ENCODE measurements around the gene PPP1CA.
"Not testable (repeated sequence)": the region's sequence is repeated elsewhere in the genome, so short reads cannot be mapped to it uniquely, and the experiment has no call there.

Gene PPP1CA

DNA sequence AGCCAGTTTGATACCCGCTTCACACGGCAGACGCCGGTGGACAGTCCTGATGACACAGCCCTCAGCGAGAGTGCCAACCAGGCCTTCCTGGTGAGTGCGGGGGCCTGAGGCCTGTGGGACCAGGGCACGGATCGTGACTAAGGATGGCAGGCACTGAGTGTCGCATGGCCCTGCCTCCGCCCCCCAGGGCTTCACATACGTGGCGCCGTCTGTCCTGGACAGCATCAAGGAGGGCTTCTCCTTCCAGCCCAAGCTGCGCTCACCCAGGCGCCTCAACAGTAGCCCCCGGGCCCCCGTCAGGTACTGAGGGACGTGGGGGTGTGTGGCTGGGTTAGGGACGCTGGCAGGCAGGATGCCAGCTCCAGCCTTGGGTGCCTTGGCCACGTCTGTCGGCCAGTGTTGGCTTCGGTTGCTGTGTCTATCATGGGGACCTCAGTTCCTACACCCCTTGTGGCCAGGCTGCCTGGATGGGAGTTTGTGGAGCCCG, 32.8 kb upstream of the PPP1CA start:
- no peak for DNase-seq

DNA sequence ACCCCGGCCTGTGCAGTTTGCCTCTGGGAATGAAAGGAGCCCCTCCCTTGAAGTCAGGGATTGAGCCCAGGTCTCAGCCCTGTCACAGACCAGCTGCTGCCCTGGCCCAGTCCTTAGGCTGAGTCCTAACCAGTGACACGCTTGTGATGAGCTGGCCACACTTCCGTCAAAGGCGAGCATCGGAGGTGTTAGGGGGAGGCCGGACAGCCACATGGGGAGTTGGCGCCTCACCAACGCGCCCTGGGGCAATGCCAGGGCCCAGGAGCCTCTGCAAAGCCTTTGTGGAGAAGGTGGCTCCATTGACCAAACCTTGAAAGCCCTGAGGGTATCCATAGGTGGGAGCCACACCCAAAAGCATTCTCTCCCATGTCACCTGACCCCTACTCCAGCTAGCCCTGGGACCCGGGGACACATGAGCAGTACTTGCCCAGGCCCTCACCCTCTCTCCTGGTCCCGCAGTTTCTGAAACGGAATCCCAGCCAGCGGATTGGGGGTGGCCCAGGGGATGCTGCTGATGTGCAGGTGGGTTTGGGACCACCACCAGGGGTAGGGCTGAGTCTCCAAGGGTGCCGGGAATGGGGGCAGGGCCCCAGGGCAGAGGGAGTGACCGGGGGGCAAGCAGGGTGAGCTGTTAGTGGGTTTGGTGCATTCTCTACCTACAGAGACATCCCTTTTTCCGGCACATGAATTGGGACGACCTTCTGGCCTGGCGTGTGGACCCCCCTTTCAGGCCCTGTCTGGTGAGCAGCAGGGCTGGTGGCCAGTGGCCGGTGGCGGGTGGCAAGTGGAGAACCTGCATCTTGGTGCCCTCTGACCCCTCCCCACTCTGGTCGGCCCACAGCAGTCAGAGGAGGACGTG, 32.1 kb upstream of the PPP1CA start:
- no peak for DNase-seq

DNA sequence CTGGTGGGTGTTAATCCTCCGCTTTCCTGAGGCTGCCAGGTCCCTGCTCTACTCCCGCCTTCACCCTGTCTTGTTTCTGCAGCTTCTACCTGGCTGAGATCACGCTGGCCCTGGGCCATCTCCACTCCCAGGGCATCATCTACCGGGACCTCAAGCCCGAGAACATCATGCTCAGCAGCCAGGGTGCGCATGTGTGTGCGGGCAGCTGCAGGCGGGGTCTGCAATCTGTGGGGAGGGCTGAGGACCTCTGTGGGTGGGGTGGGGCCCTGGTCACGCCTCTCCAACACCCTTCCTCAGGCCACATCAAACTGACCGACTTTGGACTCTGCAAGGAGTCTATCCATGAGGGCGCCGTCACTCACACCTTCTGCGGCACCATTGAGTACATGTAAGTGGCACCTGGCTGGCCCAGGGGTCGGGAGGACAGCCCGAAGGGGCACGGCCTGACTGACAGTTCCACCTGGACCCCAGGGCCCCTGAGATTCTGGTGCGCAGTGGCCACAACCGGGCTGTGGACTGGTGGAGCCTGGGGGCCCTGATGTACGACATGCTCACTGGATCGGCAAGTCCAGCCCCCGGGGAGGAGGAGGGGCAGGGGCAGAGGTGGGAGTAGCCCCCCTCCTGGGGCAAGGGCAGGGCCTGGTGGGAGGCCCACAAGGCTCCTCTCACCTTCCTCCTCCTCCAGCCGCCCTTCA, 31.1 kb upstream of the PPP1CA start:
- no peak for DNase-seq

DNA sequence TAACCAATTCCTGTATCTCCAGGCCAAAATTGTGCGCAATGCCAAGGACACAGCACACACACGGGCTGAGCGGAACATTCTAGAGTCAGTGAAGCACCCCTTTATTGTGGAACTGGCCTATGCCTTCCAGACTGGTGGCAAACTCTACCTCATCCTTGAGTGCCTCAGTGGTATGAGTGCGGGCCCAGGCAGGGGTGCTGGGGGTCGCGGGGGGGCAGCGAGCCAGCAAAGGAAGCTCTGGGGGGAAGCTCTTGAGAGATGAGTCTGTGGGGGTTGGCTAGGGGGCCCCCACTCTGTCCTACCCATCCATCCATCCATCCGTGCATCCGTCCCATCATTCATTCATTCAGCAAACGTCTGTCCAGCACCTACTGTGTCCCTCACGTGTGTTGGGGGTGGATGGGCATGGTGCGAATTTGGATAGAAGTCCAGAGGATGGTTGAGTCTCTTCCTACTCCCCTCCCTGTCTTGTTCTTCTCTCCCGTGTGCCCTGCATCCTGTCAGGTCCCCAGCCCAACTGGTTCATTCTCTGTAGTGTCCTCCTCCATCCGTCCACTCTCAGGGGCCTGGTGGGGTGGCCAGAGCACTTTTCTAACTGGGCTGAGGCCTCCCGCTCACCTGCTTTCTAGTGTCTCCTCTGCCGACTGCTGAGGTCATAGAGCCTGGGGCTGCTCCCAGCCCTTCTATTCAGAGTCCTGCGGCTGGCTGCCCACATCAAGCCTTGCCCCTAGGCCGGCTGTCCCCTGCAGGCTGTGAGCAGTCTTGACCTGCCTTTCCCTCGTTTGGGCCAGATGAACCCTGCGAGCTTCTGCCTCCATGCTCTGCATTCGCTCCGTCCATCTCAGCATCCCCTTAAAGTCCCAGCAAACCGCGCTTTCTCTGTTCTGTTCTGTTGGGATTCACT, 29.9 kb upstream of the PPP1CA start:
- DNase-seq = no peak

DNA sequence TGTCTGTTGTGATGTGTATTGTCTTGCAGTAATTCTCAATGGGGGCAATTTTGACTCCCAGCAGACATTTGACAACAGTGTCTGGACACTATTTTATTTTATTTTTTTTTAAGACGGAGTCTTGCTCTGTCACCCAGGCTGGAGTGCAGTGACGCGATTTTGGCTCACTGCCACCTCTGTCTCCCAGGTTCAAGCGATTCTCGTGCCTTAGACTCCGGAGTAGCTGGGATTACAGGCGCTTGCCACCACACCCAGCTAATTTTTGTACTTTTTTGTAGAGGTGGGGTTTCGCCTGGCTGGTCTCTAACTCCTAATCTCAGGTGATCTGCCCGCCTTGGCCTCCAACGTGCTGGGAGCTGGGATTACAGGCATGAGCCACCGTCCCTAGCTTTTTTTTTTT, 28.1 kb upstream of the PPP1CA start:
- DNase-seq = no peak

DNA sequence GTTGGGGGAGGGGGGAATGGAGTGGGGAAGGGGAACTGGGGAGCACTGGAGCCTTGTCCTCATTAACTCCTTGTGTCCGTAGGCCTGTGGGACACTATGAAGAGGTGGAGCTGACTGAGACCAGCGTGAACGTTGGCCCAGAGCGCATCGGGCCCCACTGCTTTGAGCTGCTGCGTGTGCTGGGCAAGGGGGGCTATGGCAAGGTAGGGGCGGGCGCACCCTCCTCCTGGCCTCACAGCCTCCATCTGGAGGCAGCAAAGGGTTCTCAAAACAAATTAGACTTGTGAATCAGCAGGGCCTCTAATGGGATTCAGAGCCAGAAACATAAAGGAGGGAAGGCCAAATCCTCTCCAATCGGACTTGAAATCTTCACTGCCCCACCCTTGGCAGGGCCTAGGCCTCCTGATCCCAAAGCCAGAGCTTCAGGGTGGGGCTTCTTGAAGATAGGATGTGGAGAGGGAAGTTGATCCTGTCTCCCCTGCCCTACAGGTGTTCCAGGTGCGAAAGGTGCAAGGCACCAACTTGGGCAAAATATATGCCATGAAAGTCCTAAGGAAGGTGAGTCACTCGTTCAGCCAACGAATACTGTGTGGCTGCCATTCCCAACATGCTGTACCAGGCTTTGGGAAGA, 27.5 kb upstream of the PPP1CA start:
- no peak for DNase-seq

DNA sequence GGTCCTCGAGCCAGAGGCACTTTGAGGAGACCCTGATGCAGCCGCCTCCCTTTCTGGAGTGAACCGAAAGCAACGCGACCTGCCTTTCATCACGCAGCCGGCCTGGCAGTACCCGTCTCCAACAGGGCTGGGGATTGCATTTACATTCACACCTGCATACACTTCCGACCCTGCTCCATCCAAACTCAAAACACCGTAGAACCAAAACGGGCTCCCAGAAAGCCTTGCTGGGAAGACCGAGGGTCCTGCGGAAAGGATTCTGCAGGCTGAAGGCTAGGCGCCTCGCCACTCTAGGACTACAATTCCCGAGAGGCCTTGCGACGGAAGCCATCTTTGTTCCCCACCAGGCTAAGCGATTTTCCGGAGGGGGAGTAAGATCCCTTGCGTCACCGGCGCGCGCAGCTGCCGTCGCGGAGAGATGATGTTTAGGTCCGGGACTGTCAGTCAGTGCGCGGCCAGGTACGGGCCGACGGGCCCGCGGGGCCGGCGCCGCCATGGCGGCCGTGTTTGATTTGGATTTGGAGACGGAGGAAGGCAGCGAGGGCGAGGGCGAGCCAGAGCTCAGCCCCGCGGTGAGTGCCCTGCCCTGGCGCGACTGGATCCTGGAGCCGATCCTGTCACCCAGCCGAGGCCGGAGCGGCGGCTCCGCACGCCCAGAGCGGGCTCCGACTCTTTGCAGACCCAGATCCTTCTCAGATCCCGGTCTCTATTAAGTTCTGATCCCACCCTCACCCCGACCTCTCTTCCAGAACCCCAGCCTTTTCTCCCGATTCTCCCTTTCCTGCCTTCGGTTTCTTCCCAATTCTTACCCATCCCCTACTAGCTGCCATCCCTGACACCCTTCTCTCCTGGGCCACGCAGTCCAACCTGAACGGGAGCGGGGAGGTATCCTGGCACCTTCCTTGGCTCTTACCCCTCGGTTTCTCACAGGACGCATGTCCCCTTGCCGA, 26.7 kb upstream of the PPP1CA start, which contains the start of gene RPS6KB2:
Gene RPS6KB2 (plus strand): TSS at position 443 of the 950 bp plus-strand sequence. CDS start 52 bp downstream, at position 495.
- DNase-seq = peak; percentile 97 to 98 (median 98)

DNA sequence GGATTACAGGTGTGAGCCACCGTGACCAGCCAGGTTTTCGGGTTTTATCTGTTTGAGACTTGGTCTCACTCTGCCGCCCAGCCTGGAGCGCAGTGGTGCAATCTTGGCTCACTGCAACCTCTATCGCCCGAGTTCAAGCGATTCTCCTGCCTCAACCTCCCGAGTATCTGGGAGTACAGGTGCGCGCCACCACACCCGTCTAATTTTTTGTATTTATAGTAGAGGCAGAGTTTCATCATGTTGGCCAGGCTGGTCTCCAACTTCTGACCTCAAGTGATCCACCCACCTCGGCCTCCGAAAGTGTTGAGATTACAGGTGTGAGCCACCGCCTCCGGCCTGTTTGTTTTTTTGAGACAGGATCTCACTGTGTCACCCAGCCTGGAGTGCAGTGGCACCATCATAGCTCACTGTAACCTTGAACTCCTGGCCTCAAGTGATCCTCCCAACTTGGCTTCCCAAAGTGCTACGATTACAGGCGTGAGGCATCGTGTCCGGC, 25.8 kb upstream of the PPP1CA start:
- not testable (repeated sequence) for DNase-seq

DNA sequence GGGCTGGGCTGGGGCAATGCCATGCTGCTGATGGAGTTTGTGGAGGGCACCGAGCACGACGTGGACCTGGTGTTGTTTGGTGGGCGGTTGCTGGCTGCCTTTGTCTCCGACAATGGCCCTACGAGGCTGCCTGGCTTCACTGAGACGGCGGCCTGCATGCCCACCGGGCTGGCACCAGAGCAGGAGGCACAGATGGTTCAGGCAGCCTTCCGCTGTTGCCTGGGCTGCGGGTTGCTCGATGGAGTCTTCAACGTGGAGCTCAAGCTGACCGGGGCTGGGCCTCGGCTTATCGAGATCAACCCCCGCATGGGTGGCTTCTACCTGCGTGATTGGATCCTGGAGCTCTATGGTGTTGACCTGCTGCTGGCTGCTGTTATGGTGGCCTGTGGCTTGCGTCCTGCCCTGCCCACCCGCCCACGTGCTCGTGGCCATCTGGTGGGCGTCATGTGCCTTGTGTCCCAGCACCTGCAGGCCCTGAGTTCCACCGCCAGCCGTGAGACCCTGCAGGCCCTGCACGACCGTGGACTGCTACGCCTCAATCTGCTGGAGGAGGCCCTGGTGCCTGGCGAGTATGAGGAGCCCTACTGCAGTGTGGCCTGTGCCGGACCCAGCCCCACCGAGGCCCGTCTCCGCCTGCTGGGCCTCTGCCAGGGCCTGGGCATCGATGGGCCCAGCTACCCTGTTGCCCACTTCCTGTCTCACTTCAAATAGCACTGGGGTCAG, 22.4 kb upstream of the PPP1CA start:
- no peak for DNase-seq

DNA sequence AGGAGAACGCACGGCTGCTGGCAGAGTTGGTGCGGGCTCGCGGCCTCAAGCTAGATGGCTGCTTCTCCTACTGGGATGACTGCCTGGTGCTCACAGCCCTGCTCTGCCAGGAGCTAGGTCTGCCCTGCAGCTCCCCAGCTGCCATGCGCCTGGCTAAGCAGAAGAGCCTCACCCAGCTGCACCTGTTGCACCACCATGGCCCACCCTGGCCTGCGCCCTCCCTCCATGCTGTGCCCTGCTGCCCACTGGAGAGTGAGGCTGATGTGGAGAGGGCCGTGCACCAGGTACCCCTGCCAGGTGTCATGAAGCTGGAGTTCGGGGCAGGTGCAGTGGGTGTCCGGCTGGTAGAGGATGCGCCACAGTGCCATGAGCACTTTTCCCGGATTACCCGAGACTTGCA, 21.8 kb upstream of the PPP1CA start:
- no peak for DNase-seq

DNA sequence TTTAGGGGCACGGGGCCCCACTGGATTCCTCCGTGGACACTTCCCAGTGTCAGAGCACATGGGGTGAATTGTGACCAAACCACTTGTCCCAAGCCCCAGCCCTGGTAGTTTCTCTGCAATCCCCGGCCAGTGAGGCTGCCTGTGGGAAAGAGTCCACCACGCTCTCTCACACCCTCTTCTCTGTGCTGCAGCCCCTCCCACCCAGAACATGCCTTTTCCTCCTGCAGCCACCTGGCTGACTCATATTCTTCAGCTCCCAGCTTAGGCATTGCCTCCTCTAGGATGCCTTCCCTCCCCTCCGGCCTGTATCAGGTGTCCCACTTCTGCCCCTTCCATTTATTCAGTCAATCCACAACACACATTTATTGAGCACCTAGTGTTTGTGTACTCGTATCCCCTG, 21.2 kb upstream of the PPP1CA start:
- no peak for DNase-seq

DNA sequence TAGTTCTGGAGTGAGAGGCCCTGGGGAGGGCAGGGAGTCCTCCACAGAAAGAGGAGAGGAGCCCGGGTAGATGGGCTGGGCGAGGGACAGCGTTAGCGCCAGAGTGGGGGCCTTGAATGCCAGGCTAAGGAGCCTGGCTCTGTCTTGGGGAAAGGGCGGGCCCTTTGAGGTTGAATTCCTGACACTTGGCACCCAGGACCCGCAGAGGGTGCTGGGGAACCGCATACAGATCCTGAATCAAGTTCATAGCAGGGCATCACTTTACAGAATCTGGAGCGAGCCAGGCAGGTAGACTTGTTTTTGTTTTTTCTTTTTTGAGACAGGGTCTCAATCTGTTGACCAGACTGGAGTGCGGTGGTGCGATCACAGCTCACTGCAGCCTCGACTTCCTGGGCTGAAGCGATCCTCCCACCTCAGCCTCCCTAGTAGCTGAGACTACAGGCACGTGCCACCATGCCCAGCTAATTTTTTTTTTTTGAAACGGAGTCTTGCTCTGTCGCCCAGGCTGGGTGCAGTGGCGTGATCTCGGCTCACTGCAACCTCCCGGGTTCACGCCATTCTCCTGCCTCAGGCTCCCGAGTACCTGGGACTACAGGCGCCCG, 19.9 kb upstream of the PPP1CA start:
- no peak for DNase-seq

DNA sequence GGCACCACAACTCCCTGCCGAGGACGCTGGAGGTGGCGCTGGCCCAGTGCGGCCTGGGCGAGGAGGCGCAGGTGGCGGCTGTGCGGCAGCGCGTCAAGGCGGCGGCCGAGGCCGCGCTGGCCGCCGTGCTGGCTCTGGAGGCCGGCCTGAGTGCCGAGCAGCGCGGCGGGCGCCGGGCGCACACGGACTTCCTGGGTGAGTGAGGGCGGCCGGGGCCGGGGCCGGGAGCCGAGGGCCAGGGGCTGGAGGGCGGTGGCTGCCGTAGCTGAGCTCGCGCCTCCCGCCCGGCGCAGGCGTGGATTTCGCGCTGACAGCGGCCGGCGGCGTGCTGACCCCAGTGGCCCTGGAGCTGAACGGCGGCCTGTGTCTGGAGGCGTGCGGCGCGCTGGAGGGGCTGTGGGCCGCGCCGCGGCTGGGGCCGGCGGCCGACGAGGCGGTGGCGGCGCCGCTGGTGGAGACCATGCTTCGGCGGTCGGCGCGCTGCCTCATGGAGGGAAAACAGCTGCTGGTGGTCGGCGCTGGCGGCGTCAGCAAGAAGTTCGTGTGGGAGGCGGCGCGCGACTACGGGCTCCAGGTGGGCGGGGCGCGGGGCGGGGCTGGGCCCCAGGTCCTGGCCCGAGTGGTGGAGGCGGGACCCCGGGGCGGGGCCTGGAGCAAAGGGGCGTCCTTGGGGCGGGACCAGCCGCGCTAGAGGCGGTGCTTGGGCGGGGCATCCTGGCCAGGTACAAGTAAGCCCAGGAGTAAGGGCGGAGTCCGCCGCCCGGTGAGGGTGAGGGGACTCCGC, 19.2 kb upstream of the PPP1CA start:
- peak; percentile 92 to 98 (median 96) for DNase-seq

DNA sequence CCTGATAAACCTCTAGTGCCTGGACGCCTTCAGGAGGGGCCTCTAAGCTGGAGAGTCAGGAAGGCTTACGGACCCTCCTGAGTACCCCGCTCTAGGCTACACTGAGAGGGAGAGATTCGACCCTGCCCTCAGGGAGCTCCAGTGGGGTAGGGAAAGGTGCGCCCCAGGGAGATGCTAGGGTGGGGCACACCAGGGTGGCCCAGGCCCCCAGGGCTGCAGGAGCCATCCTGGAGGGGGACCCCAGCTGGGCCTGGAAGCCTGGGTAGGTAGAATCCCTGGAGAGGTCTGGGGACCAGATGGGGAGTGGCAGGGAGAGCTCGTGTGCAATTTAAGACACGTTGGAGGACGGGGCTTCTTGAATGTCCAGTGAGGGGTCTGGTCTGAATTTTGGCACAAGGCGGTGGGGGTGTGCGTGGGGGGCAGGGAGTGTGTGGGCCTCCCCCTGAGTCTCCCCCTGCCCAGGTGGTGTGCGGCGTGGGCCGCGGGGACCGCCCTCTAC, 18.5 kb upstream of the PPP1CA start:
- DNase-seq = no peak

DNA sequence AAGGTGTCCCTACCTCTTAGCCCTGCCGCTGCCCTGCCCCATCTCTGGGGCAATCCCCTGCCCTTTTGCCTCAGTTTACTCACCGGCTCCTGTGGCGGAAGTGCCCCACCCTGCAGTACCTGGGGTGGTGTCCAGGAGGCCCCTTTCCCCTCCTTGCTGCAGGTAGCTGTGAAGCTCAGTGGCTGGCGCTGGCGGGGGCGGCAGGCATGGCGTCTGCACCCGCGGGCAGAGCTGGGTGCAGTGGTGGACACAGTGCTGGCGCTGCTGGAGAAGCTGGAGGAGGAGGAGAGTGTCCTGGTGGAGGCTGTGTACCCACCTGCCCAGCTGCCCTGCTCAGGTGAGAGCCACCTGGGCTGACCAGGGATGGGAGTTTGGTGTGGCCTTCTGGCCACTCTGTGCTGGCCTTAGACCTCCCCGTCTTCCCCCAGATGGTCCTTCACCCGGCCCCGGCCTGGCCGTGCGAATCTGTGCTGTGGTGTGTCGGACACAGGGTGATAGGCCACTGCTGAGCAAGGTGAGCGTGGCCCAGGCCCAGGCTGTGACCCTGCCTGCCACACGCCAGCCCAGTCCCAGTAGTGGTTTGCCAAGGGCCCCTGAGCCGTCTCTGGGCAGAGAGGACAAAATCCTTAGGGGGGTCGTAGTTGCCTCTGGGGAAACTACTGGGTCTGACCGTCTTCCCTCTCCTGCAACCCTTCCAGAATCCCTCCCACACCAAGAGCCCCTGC, 17.8 kb upstream of the PPP1CA start:
- DNase-seq = no peak

DNA sequence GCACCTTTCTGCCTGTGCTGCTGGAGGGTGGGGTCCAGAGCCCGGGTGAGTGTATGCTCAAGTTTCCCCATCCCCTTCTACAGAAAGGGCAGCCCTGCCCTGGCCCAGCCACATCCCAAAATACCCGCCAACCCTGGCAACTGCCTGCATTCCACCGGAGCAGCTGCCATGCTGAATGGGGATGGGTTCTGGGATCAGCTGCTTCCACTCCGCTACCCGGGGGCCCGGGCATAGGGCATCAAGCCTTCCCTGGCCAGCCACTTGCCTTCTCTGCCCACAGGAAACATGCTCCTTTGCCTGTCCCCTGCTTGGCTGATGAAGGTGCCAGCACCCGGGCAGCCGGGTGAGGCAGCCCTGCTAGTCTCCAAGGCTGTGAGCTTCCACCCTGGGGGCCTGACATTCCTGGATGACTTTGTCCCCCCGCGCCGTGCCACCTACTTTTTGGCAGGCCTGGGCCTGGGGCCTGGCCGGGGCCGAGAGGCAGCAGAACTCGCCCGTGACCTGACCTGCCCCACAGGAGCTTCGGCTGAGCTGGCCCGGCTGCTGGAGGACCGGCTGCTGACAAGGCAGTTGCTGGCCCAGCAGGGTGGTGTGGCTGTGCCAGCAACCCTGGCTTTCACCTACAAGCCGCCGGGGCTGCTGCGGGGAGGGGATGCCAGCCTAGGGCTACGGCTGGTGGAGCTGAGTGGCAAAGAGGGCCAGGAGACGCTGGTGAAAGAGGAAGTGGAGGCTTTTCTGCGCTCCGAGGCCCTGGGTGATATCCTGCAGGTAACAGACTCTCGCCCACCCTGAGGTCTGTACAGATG, 17.0 kb upstream of the PPP1CA start:
- peak in 3 of 4 experiments; percentile 27 to 43 (median 38) for DNase-seq

DNA sequence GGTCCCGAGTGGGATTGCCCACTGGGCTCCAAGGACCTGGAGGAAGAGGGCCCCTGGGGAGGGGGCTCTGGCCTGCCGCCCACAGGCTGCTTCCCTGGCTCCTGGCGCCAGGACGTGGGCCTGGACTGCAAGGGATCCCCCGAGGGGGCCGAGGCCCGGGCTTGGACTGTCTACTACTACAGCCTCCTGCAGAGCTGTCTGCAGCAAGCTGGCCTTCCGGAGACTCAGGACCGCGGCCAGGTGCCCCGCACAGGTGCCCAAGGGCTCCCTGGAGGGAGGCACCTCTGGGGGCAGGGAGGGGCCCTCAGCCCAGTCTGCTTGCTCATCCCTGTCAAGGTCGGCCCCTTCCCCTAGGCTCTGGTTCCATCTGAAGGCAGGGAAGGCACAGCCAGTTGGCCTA, 15.8 kb upstream of the PPP1CA start:
- DNase-seq = no peak
